Activated CD8-positive, alpha-beta T cell treated with anti-CD3 and anti-CD28 coated beads for 36 hours (primary cell): ENCODE results near the gene MAD2L2. TPM values are rescaled to one million over a fixed set of nuclear protein-coding genes. Genes with fewer than 3 reads are reported as not detected.

Experiments used
- ATAC-seq: fragments of 200-7000 bp; cut with Tn5 transposase; one replicate; pipeline ENCODE4 v1.10.0; 2021; ENCODE audit warnings: mild to moderate bottlenecking, moderate library complexity
- CTCF ChIA-PET: fragments of 350-600 bp; sonication (Branson Sonifier 250); formaldehyde crosslinking; loops from one replicate; lab custom pipeline; 2021; ENCODE audit warnings: antibody characterized with exemption; lab: Charles Lee
- POLR2A ChIA-PET: fragments of 350-600 bp; sonication (Branson Sonifier 250); formaldehyde crosslinking; loops from one replicate; lab custom pipeline; 2021; ENCODE audit warnings: antibody characterized with exemption; lab: Charles Lee
- DNase-seq: peaks from one replicate; pipeline ENCODE4 v3.0.0-alpha.2; 2020
- H3K27ac Mint-ChIP-seq: one replicate; pipeline ENCODE4 v1.8.0; 2021; ENCODE audit warnings: mild to moderate bottlenecking, mixed read lengths
- H3K27me3 Mint-ChIP-seq: one replicate; pipeline ENCODE4 v1.8.0; 2021; ENCODE audit warnings: mixed read lengths
- H3K36me3 Mint-ChIP-seq: one replicate; pipeline ENCODE4 v1.8.0; 2021; ENCODE audit warnings: low read depth, mixed read lengths
- H3K4me1 Mint-ChIP-seq: one replicate; pipeline ENCODE4 v1.8.0; 2021; ENCODE audit warnings: low read depth, mixed read lengths
- H3K4me3 Mint-ChIP-seq: one replicate; pipeline ENCODE4 v1.8.0; 2021; ENCODE audit warnings: mild to moderate bottlenecking, moderate library complexity, mixed read lengths
- H3K9me3 Mint-ChIP-seq: one replicate; pipeline ENCODE4 v1.8.0; 2021; ENCODE audit warnings: mixed read lengths
- CTCF ChIP-seq: fragments of 200-600 bp; IDR thresholded peaks from one replicate; pipeline ENCODE4 v1.8.0; 2022; ENCODE audit warnings: antibody characterized with exemption, mild to moderate bottlenecking
- intact Hi-C: fragments of 100-400 bp; cut with micrococcal nuclease; formaldehyde crosslinking; loops from one replicate; pipeline ENCODE4 v1.10.0; 2022
- total RNA-seq, 2 experiments: library from RNA; stranded (reverse); gene quantifications; one replicate each; pipeline ENCODE4 v1.2.3, GENCODE V29; 2021

Gene MAD2L2
- total RNA-seq, 2 experiments from 2014 or later: 86.5 to 90.4 TPM

GRCh38 chr1:11634365-11635192 lies 46.4 kb downstream of the MAD2L2 start:
- ATAC-seq (no peak), DNase-seq (no peak)
- intact Hi-C loops: no loop called here
- Mint-ChIP-seq H3K27ac (no peak overlapping the region), H3K27me3 (peaks cover 5% of the 10 kb centered on the region), H3K36me3 (no peaks in the 10 kb centered on the region), H3K4me3 (no peak overlapping the region), H3K4me1 (no peaks in the 10 kb centered on the region), H3K9me3 (no peaks in the 10 kb centered on the region)
- CTCF ChIA-PET: interaction anchor here (1.1 to 1.2 kb wide), 2 partner anchors 9 to 11 kb away, joined by 3 read pairs; no protein-coding TSS in a partner anchor
- TF ChIP-seq CTCF: no peak
- POLR2A ChIA-PET: no interaction called here

- DNase-seq (no peak), ATAC-seq (no peak)
- POLR2A ChIA-PET: no interaction called here
- no peak for TF ChIP-seq CTCF
- CTCF ChIA-PET: interaction anchor here (1.7 kb wide), 1 partner anchor 17 kb away, joined by 4 read pairs; no protein-coding TSS in a partner anchor
- Mint-ChIP-seq H3K36me3 (no peaks in the 10 kb centered on the region), H3K9me3 (no peaks in the 10 kb centered on the region), H3K4me3 (no peak overlapping the region), H3K27me3 (peaks cover 7% of the 10 kb centered on the region), H3K4me1 (no peaks in the 10 kb centered on the region), H3K27ac (no peak overlapping the region)
- intact Hi-C loops: no loop called here
These were observed 51.5 kb downstream of the MAD2L2 start for GRCh38 chr1:11629184-11630016.

GRCh38 chr1:11628767-11629166 lies 52.2 kb downstream of the MAD2L2 start:
- ATAC-seq: no peak
- TF ChIP-seq CTCF: no peak
- H3K4me3 Mint-ChIP-seq: no peak overlapping the region

GRCh38 chr1:11626551-11626950 lies 54.4 kb downstream of the MAD2L2 start:
- intact Hi-C loops: no loop called here
- no peak for DNase-seq
- H3K9me3 Mint-ChIP-seq: no peaks in the 10 kb centered on the region
- ChIA-PET CTCF (interaction anchor here (1.8 kb wide), 1 partner anchor 19 kb away, joined by 7 read pairs; no protein-coding TSS in a partner anchor), POLR2A (no interaction called here)
- H3K27me3 Mint-ChIP-seq: peaks cover 10% of the 10 kb centered on the region
- H3K27ac Mint-ChIP-seq: no peak overlapping the region
- no peak for TF ChIP-seq CTCF
- ATAC-seq: no peak
- H3K36me3 Mint-ChIP-seq: no peaks in the 10 kb centered on the region
- no peaks in the 10 kb centered on the region for H3K4me1 Mint-ChIP-seq
- H3K4me3 Mint-ChIP-seq: no peak overlapping the region

More at GRCh38 chr1:11628767-11629166, 52.2 kb downstream of the MAD2L2 start:
- no peak for DNase-seq
- POLR2A ChIA-PET: no interaction called here
- H3K36me3 Mint-ChIP-seq: no peaks in the 10 kb centered on the region
- no peak overlapping the region for H3K27ac Mint-ChIP-seq
- intact Hi-C loops: no loop called here
- CTCF ChIA-PET: interaction anchor here (1.7 kb wide), 1 partner anchor 17 kb away, joined by 4 read pairs; no protein-coding TSS in a partner anchor
- no peaks in the 10 kb centered on the region for H3K9me3 Mint-ChIP-seq
- H3K27me3 Mint-ChIP-seq: peaks cover 9% of the 10 kb centered on the region
- no peaks in the 10 kb centered on the region for H3K4me1 Mint-ChIP-seq

Other genes starting within 250 kb of the MAD2L2 start
- gene DISP3, start 202.0 kb downstream of the MAD2L2 start, total RNA-seq: under 1 TPM; 0.63 to 0.65 TPM
- gene FBXO2, start 26.7 kb downstream of the MAD2L2 start, total RNA-seq: 1 to 10 TPM; 1.7 to 1.9 TPM
- gene FBXO44, start 26.3 kb downstream of the MAD2L2 start, total RNA-seq: 10 to 100 TPM; 18.1 to 20.4 TPM
- gene FBXO6, start 16.9 kb downstream of the MAD2L2 start, total RNA-seq: 1 to 10 TPM; 6.2 to 7.9 TPM
- under 1 TPM; 0.18 to 0.20 TPM for gene DRAXIN, start 10.6 kb upstream of the MAD2L2 start, total RNA-seq
- gene AGTRAP, start 55.0 kb upstream of the MAD2L2 start, total RNA-seq: 1 to 10 TPM; 8.9 to 9.4 TPM
- gene C1orf167, start 81.0 kb upstream of the MAD2L2 start, total RNA-seq: not detected
- gene MTHFR, start 124.8 kb upstream of the MAD2L2 start, total RNA-seq: 1 to 10 TPM; 9.6 TPM
- gene CLCN6, start 125.0 kb upstream of the MAD2L2 start, total RNA-seq: 10 to 100 TPM; 10.8 to 12.2 TPM
- not detected for gene NPPA, start 166.6 kb upstream of the MAD2L2 start, total RNA-seq
- gene NPPB, start 177.8 kb upstream of the MAD2L2 start, total RNA-seq: not detected
- 10 to 100 TPM; 23.5 to 25.5 TPM for gene KIAA2013, start 245.3 kb upstream of the MAD2L2 start, total RNA-seq